ENCODE data around the gene LBHD1.
"Not testable (repeated sequence)": the region's sequence is repeated elsewhere in the genome, so short reads cannot be mapped to it uniquely, and the experiment has no call there.

DNA sequence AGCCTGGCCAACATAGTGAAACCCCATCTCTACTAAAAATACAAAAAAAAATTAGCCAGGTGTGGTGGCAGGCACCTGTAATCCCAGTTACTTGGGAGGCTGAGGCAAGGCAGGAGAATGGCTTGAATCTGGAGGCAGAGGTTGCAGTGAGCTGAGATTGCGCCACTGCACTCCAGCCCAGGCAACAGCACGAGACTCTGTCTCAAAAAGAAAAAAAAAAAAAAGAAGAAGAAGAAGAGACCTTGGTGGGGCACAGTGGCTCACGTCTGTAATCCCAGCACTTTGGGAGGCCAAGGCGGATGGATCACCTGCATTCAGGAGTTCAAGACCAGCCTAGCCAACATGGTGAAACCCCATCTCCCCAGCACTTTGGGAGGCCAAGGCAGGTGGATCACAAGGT lies 31.9 kb upstream of the LBHD1 start:
- not testable (repeated sequence) for TF ChIP-seq EZH2 (IDR thresholded peaks at IDR 0.05; ENCODE audit: borderline replicate concordance, low read depth, low read length, poor library complexity, severe bottlenecking)
- TF ChIP-seq, protein P1, sequence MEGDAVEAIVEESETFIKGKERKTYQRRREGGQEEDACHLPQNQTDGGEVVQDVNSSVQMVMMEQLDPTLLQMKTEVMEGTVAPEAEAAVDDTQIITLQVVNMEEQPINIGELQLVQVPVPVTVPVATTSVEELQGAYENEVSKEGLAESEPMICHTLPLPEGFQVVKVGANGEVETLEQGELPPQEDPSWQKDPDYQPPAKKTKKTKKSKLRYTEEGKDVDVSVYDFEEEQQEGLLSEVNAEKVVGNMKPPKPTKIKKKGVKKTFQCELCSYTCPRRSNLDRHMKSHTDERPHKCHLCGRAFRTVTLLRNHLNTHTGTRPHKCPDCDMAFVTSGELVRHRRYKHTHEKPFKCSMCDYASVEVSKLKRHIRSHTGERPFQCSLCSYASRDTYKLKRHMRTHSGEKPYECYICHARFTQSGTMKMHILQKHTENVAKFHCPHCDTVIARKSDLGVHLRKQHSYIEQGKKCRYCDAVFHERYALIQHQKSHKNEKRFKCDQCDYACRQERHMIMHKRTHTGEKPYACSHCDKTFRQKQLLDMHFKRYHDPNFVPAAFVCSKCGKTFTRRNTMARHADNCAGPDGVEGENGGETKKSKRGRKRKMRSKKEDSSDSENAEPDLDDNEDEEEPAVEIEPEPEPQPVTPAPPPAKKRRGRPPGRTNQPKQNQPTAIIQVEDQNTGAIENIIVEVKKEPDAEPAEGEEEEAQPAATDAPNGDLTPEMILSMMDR (conservative IDR thresholded peaks at IDR 0.05; ENCODE audit: low read depth, low read length), result not testable (repeated sequence)
